GM21576 (cell line): ENCODE measurements around the gene ZNF408.
"Not testable (repeated sequence)": the region's sequence is repeated elsewhere in the genome, so short reads cannot be mapped to it uniquely, and the experiment has no call there.

Source experiments
- ATAC-seq: cut with Tn5 transposase; IDR thresholded peaks from one replicate; pipeline ENCODE4 v1.9.1; 2021; ENCODE audit warnings: mild to moderate bottlenecking, moderate library complexity; ENCODE audit not compliant: unreplicated experiment

ZNF408 gene

GRCh38 chr11:46696212-46696558 lies 4.6 kb upstream of the ZNF408 start:
- no peak for ATAC-seq

- no peak for ATAC-seq
Observed at GRCh38 chr11:46697303-46697702, 3.5 kb upstream of the ZNF408 start.

GRCh38 chr11:46697723-46698122 lies 3.1 kb upstream of the ZNF408 start:
- no peak for ATAC-seq

GRCh38 chr11:46698597-46698996 lies 2.2 kb upstream of the ZNF408 start:
- no peak for ATAC-seq

GRCh38 chr11:46701078-46701654 lies 335 bp downstream of the ZNF408 start:
- no peak for ATAC-seq

- no peak for ATAC-seq
Observed at GRCh38 chr11:46705070-46705688, 4.3 kb downstream of the ZNF408 start.

- ATAC-seq = no peak
Observed at GRCh38 chr11:46706886-46707285, 6.1 kb downstream of the ZNF408 start.

- not testable (repeated sequence) for ATAC-seq
Observed at GRCh38 chr11:46709351-46709750, 8.5 kb downstream of the ZNF408 start.

GRCh38 chr11:46710821-46711269 lies 10.0 kb downstream of the ZNF408 start:
- ATAC-seq = no peak

GRCh38 chr11:46711303-46711702 lies 10.5 kb downstream of the ZNF408 start:
- ATAC-seq = no peak

GRCh38 chr11:46712874-46713576 lies 12.2 kb downstream of the ZNF408 start:
- ATAC-seq = no peak

GRCh38 chr11:46717825-46718154 lies 17.0 kb downstream of the ZNF408 start:
- not testable (repeated sequence) for ATAC-seq

GRCh38 chr11:46718155-46719019 lies 17.6 kb downstream of the ZNF408 start:
- ATAC-seq = no peak

- no peak for ATAC-seq
Observed at GRCh38 chr11:46719048-46719542, 18.3 kb downstream of the ZNF408 start, which contains the start of gene F2. Gene F2, plus strand, starts transcription at chr11:46719213. Its CDS starts 23 bp downstream, at chr11:46719236.

- ATAC-seq = no peak
Observed at GRCh38 chr11:46719543-46720218, 18.9 kb downstream of the ZNF408 start.

GRCh38 chr11:46721286-46721685 lies 20.5 kb downstream of the ZNF408 start:
- ATAC-seq = no peak

- no peak for ATAC-seq
Observed at GRCh38 chr11:46722566-46723358, 21.9 kb downstream of the ZNF408 start.

- ATAC-seq = no peak
Observed at GRCh38 chr11:46723359-46723680, 22.5 kb downstream of the ZNF408 start.

- no peak for ATAC-seq
Observed at GRCh38 chr11:46724088-46724487, 23.3 kb downstream of the ZNF408 start.
